PC-3 (cell line): ENCODE results near the gene TTC22. TPM values are rescaled to one million over a fixed set of nuclear protein-coding genes. Genes with fewer than 3 reads are reported as not detected.

Experiments
- ATAC-seq: fragments of 200-7000 bp; cut with Tn5 transposase; 2 replicates; pipeline ENCODE4 v1.9.1; 2020; ENCODE audit warnings: mild to moderate bottlenecking, moderate library complexity
- BruUV-seq: library from RNA; stranded (reverse); fragments of 400-500 nt; replicated peaks from 2 replicates; lab custom pipeline; 2021; lab: Mats Ljungman, UMichigan
- CTCF ChIA-PET: fragments of 300-600 bp; sonication (Branson Sonifier 250); formaldehyde crosslinking; loops from one replicate; lab custom pipeline; 2022; ENCODE audit warnings: antibody characterized with exemption; lab: Charles Lee
- POLR2A ChIA-PET: fragments of 300-600 bp; sonication (Branson Sonifier 250); formaldehyde crosslinking; loops from one replicate; lab custom pipeline; 2022; ENCODE audit warnings: antibody characterized with exemption; ENCODE audit not compliant: unreplicated experiment; lab: Charles Lee
- DNase-seq: peaks from one replicate; pipeline ENCODE4 v3.0.0-alpha.2; 2015
- H2AFZ ChIP-seq: fragments of 300-600 bp; sonication (generic); 2 replicates; pipeline ENCODE4 v1.6.0; 2016; ENCODE audit warnings: antibody characterized with exemption, low read length
- H3F3A ChIP-seq: fragments of 300-600 bp; sonication (generic); one replicate; pipeline ENCODE4 v1.6.0; 2017; ENCODE audit warnings: antibody characterized with exemption, low read length, control low read depth, mild to moderate bottlenecking; ENCODE audit not compliant: unreplicated experiment
- H3K27ac ChIP-seq: fragments of 300-600 bp; sonication (generic); 2 replicates; pipeline ENCODE4 v1.5.1; 2016; ENCODE audit warnings: mild to moderate bottlenecking, low read length
- H3K27me3 ChIP-seq: fragments of 300-600 bp; sonication (generic); 2 replicates; pipeline ENCODE4 v1.6.1; 2016; ENCODE audit warnings: low read length, mixed read lengths
- H3K36me3 ChIP-seq: fragments of 300-600 bp; sonication (generic); 2 replicates; pipeline ENCODE4 v1.6.1; 2016; ENCODE audit warnings: low read depth, mixed run types, low read length, mixed read lengths
- H3K4me1 ChIP-seq: fragments of 300-600 bp; sonication (generic); 2 replicates; pipeline ENCODE4 v1.5.1; 2016; ENCODE audit warnings: low read length; ENCODE audit not compliant: insufficient read depth
- H3K4me2 ChIP-seq: fragments of 300-600 bp; sonication (generic); 2 replicates; pipeline ENCODE4 v1.6.0; 2016; ENCODE audit warnings: low read length
- H3K4me3 ChIP-seq: fragments of 300-600 bp; sonication (generic); 2 replicates; pipeline ENCODE4 v1.5.1; 2016; ENCODE audit warnings: mild to moderate bottlenecking, low read length, mixed read lengths
- H3K79me2 ChIP-seq: fragments of 300-600 bp; sonication (generic); 2 replicates; pipeline ENCODE4 v1.6.1; 2017; ENCODE audit warnings: low read length, mixed read lengths
- H3K9ac ChIP-seq: fragments of 300-600 bp; sonication (generic); 2 replicates; pipeline ENCODE4 v1.6.0; 2016; ENCODE audit warnings: mild to moderate bottlenecking, low read length
- H3K9me2 ChIP-seq: fragments of 300-600 bp; sonication (generic); replicated peaks from 2 replicates; pipeline ENCODE4 v1.6.1; 2016; ENCODE audit warnings: mixed run types, low read length, mixed read lengths
- H3K9me3 ChIP-seq: fragments of 300-600 bp; sonication (generic); 2 replicates; pipeline ENCODE4 v1.6.1; 2016; ENCODE audit warnings: low read length, mixed read lengths
- H4K20me1 ChIP-seq: fragments of 300-600 bp; sonication (generic); 2 replicates; pipeline ENCODE4 v1.6.1; 2016; ENCODE audit warnings: low read length, mixed read lengths
- EZH2 ChIP-seq: fragments of 300-600 bp; sonication (generic); IDR thresholded peaks from one replicate; pipeline ENCODE4 v1.6.1; 2017; ENCODE audit warnings: antibody characterized with exemption, mild to moderate bottlenecking, low read length; ENCODE audit not compliant: unreplicated experiment
- EZH2phosphoT487 ChIP-seq: fragments of 300-600 bp; sonication (generic); IDR thresholded peaks from 2 replicates; pipeline ENCODE4 v1.6.1; 2018; ENCODE audit warnings: mild to moderate bottlenecking, antibody characterized with exemption, low read length, borderline replicate concordance
- intact Hi-C: fragments of 100-400 bp; cut with micrococcal nuclease; formaldehyde crosslinking; loops from 2 replicates; pipeline ENCODE4 v1.9.0; 2023
- total RNA-seq: library from RNA; depleted of rRNA; stranded (reverse); fragments of >200 nt; gene quantifications from 2 replicates; pipeline ENCODE4 v1.2.3, GENCODE V29; 2014
- TF ChIP-seq, protein P1 (sequence below): fragments of 300-600 bp; sonication (generic); conservative IDR thresholded peaks from 2 replicates; pipeline ENCODE4 v1.5.1; 2017; ENCODE audit warnings: antibody characterized with exemption, low read depth, mild to moderate bottlenecking, low read length

Gene TTC22
- total RNA-seq, 1 experiment from 2014 or later = 21.8 TPM

DNA sequence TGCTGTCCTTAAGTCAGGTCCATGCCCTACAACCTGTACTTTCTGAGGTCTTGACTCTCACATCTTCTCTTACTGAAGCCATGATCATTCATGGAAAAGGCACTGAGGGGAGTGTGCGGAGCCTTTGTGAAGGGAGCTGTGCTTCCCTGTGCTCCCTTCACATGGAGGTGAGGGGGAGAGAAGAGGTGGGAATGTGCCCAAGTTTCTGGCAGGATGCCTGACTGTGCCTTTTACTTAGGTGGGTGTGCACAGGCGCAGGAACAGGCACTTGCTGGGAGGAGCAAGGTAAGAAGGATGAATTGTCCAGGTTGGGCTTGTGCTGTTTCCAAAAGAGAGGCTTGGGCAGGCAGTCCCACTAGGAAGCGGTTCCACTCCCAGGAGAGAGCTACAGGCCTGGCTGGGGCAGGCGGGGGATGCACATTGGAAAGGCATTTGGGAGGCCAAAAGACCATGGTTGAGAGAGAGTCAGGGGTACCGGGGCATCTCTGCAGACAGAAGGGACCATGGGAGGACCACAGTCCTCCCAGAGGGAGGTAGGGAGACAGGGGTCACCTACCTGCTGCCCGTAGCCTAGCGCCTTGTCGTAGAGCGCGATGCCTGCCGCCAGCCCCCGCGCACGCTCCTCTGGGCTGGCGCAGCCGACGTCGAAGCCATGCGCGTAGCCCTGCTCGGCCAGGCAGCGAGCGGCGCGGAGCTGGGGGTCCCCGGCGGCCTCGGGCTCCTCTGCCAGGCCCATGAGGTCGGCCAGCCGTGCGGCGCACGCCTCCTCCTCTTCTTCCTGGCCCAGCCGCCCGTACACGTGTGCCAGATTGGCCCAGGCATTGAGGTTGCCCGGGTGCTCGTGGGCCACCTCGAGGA is 853 bp downstream of the TTC22 start:
- Histone ChIP-seq H3K4me2 (peak overlapping the region; percentile 87), H2AFZ (peak overlapping the region; percentile 94), H3K4me3 (peak overlapping the region; percentile 74), H3K27me3 (no peaks in the 10 kb centered on the region), H3K36me3 (no peaks in the 10 kb centered on the region), H3K27ac (peak overlapping the region; percentile 51; the same call in 1 of the 2 replicates), H3K79me2 (peaks cover 46% of the 10 kb centered on the region), H4K20me1 (no peaks in the 10 kb centered on the region), H3F3A (no peaks in the 10 kb centered on the region), H3K9ac (peak overlapping the region; percentile 73), H3K4me1 (peaks cover 65% of the 10 kb centered on the region), H3K9me3 (no peaks in the 10 kb centered on the region), H3K9me2 (no peaks in the 10 kb centered on the region)
- BruUV-seq = TSS peak; percentile 29
- DNase-seq = no peak
- CTCF ChIA-PET = interaction anchor here (0.5 to 1.5 kb wide), 3 partner anchors 84 to 104 kb away, joined by 3 to 14 read pairs (median 5); partner anchors contain the start of gene TTC4
- intact Hi-C loops = no loop called here
- ATAC-seq = no peak
- POLR2A ChIA-PET = interaction anchor here (0.6 kb wide), 1 partner anchor 84 kb away, joined by 7 read pairs; no protein-coding TSS in a partner anchor
- TF ChIP-seq EZH2 (no peak), EZH2phosphoT487 (no peak)
- TF ChIP-seq, protein P1, sequence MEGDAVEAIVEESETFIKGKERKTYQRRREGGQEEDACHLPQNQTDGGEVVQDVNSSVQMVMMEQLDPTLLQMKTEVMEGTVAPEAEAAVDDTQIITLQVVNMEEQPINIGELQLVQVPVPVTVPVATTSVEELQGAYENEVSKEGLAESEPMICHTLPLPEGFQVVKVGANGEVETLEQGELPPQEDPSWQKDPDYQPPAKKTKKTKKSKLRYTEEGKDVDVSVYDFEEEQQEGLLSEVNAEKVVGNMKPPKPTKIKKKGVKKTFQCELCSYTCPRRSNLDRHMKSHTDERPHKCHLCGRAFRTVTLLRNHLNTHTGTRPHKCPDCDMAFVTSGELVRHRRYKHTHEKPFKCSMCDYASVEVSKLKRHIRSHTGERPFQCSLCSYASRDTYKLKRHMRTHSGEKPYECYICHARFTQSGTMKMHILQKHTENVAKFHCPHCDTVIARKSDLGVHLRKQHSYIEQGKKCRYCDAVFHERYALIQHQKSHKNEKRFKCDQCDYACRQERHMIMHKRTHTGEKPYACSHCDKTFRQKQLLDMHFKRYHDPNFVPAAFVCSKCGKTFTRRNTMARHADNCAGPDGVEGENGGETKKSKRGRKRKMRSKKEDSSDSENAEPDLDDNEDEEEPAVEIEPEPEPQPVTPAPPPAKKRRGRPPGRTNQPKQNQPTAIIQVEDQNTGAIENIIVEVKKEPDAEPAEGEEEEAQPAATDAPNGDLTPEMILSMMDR = no peak

DNA sequence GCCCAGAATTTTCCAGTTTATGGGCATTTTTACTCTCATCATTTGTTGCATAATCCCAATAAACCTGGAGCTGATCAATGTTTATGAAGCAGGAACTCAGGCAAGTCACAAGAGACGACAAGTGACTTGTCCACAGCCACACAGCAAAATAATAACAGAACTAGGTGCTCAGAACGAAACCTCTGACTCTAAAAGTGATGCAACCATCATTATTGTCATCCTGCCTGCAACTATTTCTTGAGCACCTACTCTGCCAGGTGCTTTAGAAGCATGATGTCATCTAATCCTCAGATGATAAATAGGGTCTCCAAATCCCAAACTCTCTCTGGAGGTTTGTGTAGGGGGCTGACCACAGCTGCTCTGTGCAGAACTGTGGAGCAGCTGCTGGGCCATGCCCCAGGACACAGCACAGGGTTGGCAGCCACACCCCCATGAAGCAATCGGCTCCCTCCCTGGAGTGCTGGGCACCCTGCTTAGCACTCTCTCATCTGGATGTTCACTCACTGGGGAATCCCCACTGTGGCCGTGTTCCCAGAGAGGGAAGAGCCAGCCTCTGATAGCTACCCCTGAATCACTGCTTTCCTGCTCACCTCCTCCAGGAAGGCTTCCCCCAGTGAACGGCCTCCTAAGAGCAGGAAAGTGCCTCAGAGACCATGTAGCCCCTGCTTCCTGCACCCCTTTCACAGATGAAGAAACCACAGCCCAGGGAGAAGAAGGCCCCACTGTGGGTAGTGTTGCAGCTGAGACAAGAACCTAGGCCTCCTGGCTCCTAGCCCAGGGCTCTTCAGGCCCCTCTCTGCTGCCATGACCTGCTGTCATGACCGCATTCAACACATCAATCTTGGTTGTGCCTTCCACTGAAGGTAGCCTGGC is 2.1 kb downstream of the TTC22 start:
- no peak for ATAC-seq
- CTCF ChIA-PET = no interaction called here
- peak overlapping the region; percentile 87 for H3K4me2 ChIP-seq

More for the DNA sequence above, 2.1 kb downstream of the TTC22 start:
- H3K27ac ChIP-seq = no peak overlapping the region
- no peaks in the 10 kb centered on the region for H3K9me3 ChIP-seq
- DNase-seq = no peak
- POLR2A ChIA-PET = no interaction called here
- peak overlapping the region; percentile 74 for H3K4me3 ChIP-seq
- no peak overlapping the region for H2AFZ ChIP-seq
- no peak overlapping the region for H3K9ac ChIP-seq
- no TSS peak for BruUV-seq
- intact Hi-C loops = loop anchor here (10.0 kb wide), 1 partner anchor 394 kb away; the partner anchor contains the start of gene SSBP3
- H3K4me1 ChIP-seq = peaks cover 65% of the 10 kb centered on the region
- H3K9me2 ChIP-seq = no peaks in the 10 kb centered on the region
- no peaks in the 10 kb centered on the region for H3K27me3 ChIP-seq
- H3K36me3 ChIP-seq = no peaks in the 10 kb centered on the region
- peaks cover 8% of the 10 kb centered on the region for H3F3A ChIP-seq
- H3K79me2 ChIP-seq = peaks cover 47% of the 10 kb centered on the region
- no peak for TF ChIP-seq EZH2
- TF ChIP-seq, protein P1 = no peak
- TF ChIP-seq EZH2phosphoT487 = no peak
- no peaks in the 10 kb centered on the region for H4K20me1 ChIP-seq
